Measurements from ENCODE around the gene FBRS. TPM values are rescaled to one million over a fixed set of nuclear protein-coding genes. Genes with fewer than 3 reads are reported as not detected.

The FBRS gene
- total RNA-seq, 2 experiments from 2014 or later = 36.8 to 89.8 TPM

GRCh38 chr16:30720086-30720485, 61.9 kb downstream of the FBRS start:
- H2AFZ ChIP-seq (ENCODE audit: low read length) = no peak overlapping the region
- H3K4me2 ChIP-seq (ENCODE audit: low read length) = no peak overlapping the region
- TF ChIP-seq EZH2phosphoT487 (IDR thresholded peaks at IDR 0.05; ENCODE audit: borderline replicate concordance, low read depth, low read length) (no peak), CTCF (conservative IDR thresholded peaks at IDR 0.05; ENCODE audit: low read length) (no peak)
- no peaks in the 10 kb centered on the region for H4K20me1 ChIP-seq (ENCODE audit: insufficient read depth, low read length)
- POLR2A ChIA-PET = no interaction called here
- no peaks in the 10 kb centered on the region for H3K9me3 ChIP-seq (ENCODE audit: low read length)
- H3K79me2 ChIP-seq (ENCODE audit: insufficient read depth, low read depth, low read length) = 0 out of 2 replicates have a peak, but pooled peaks cover 10% of the 10 kb centered on the region
- H3K9me2 ChIP-seq (ENCODE audit: insufficient read depth, low read length) = no peaks in the 10 kb centered on the region
- no peaks in the 10 kb centered on the region for H3K4me1 ChIP-seq (ENCODE audit: insufficient read depth, low read length, poor library complexity, severe bottlenecking)
- no peak overlapping the region for H3K27ac ChIP-seq (ENCODE audit: low read depth, low read length, poor library complexity, severe bottlenecking)
- BruUV-seq (replicated peaks) = no TSS peak
- DNase-seq (ENCODE audit: low spot score) = no peak
- no peak overlapping the region for H3K4me3 ChIP-seq (ENCODE audit: low read depth, low read length, poor library complexity, severe bottlenecking)
- peaks cover 96% of the 10 kb centered on the region for H3K36me3 ChIP-seq (ENCODE audit: insufficient read depth, low read length)
- CTCF ChIA-PET (ENCODE audit: unreplicated experiment) = interaction anchor here (0.6 kb wide), 2 partner anchors 29 to 51 kb away, joined by 3 to 5 read pairs; no protein-coding TSS in a partner anchor
- intact Hi-C loops (cut with micrococcal nuclease; ENCODE audit: unreplicated experiment) = no loop called here

Small RNAs within 50 kb of the gene (small RNA-seq; reads per million reads assigned to genes)
- not detected for gene AC093249.1
- not detected for gene RNU6-1043P
- gene RNU6-416P = not detected
- 5.6 reads per million, percentile 92 among the genes with 10 or more reads in this experiment for gene SNORA30

Other genes starting within 250 kb of the FBRS start
- gene DCTPP1, start 228.4 kb upstream of the FBRS start, total RNA-seq (2014; rRNA removed; shearing (Covaris generic)) = 90.2 and 92.5 TPM in 2 replicates
- gene DCTPP1, start 228.4 kb upstream of the FBRS start, total RNA-seq (2022) = 80.0 and 93.8 TPM in 2 replicates
- 14.4 and 15.3 TPM in 2 replicates for gene SEPHS2, start 212.6 kb upstream of the FBRS start, total RNA-seq (2014; rRNA removed; shearing (Covaris generic))
- gene SEPHS2, start 212.6 kb upstream of the FBRS start, total RNA-seq (2022) = 59.6 and 64.2 TPM in 2 replicates
- gene ITGAL, start 185.7 kb upstream of the FBRS start, total RNA-seq (2014; rRNA removed; shearing (Covaris generic)) = 30.7 and 40.2 TPM in 2 replicates
- 125 and 140 TPM in 2 replicates for gene ITGAL, start 185.7 kb upstream of the FBRS start, total RNA-seq (2022)
- gene ZNF768, start 131.9 kb upstream of the FBRS start, total RNA-seq (2014; rRNA removed; shearing (Covaris generic)) = 43.4 and 63.7 TPM in 2 replicates
- 38.3 and 42.9 TPM in 2 replicates for gene ZNF768, start 131.9 kb upstream of the FBRS start, total RNA-seq (2022)
- gene ZNF747, start 123.6 kb upstream of the FBRS start, total RNA-seq (2014; rRNA removed; shearing (Covaris generic)) = 15.7 and 22.2 TPM in 2 replicates
- 17.2 and 20.8 TPM in 2 replicates for gene ZNF747, start 123.6 kb upstream of the FBRS start, total RNA-seq (2022)
- gene ZNF764, start 100.1 kb upstream of the FBRS start, total RNA-seq (2014; rRNA removed; shearing (Covaris generic)) = 10.5 and 14.6 TPM in 2 replicates
- gene ZNF764, start 100.1 kb upstream of the FBRS start, total RNA-seq (2022) = 12.8 and 13.8 TPM in 2 replicates
- gene ZNF688, start 86.7 kb upstream of the FBRS start, total RNA-seq (2014; rRNA removed; shearing (Covaris generic)) = 17.5 and 19.8 TPM in 2 replicates
- 15.0 and 15.3 TPM in 2 replicates for gene ZNF688, start 86.7 kb upstream of the FBRS start, total RNA-seq (2022)
- gene ZNF785, start 72.7 kb upstream of the FBRS start, total RNA-seq (2014; rRNA removed; shearing (Covaris generic)) = 6.8 and 9.3 TPM in 2 replicates
- gene ZNF785, start 72.7 kb upstream of the FBRS start, total RNA-seq (2022) = 4.1 and 4.6 TPM in 2 replicates
- gene ZNF689, start 48.0 kb upstream of the FBRS start, total RNA-seq (2014; rRNA removed; shearing (Covaris generic)) = 13.1 and 15.0 TPM in 2 replicates
- 15.5 and 16.7 TPM in 2 replicates for gene ZNF689, start 48.0 kb upstream of the FBRS start, total RNA-seq (2022)
- 33.2 and 35.2 TPM in 2 replicates for gene PRR14, start 7.5 kb upstream of the FBRS start, total RNA-seq (2014; rRNA removed; shearing (Covaris generic))
- 75.5 and 81.4 TPM in 2 replicates for gene PRR14, start 7.5 kb upstream of the FBRS start, total RNA-seq (2022)
- gene SRCAP, start 40.7 kb downstream of the FBRS start, total RNA-seq (2014; rRNA removed; shearing (Covaris generic)) = 15.6 and 41.8 TPM in 2 replicates
- 92.6 and 93.7 TPM in 2 replicates for gene SRCAP, start 40.7 kb downstream of the FBRS start, total RNA-seq (2022)
- gene PHKG2, start 90.0 kb downstream of the FBRS start, total RNA-seq (2014; rRNA removed; shearing (Covaris generic)) = 37.6 and 40.5 TPM in 2 replicates
- 41.9 and 46.5 TPM in 2 replicates for gene PHKG2, start 90.0 kb downstream of the FBRS start, total RNA-seq (2022)
- 20.7 and 27.4 TPM in 2 replicates for gene CFAP119, start 103.6 kb downstream of the FBRS start, total RNA-seq (2014; rRNA removed; shearing (Covaris generic))
- 25.0 and 27.4 TPM in 2 replicates for gene CFAP119, start 103.6 kb downstream of the FBRS start, total RNA-seq (2022)
- gene RNF40, start 103.9 kb downstream of the FBRS start, total RNA-seq (2014; rRNA removed; shearing (Covaris generic)) = 54.8 and 70.5 TPM in 2 replicates
- gene RNF40, start 103.9 kb downstream of the FBRS start, total RNA-seq (2022) = 108 and 120 TPM in 2 replicates
- 1.9 and 2.5 TPM in 2 replicates for gene ZNF629, start 128.8 kb downstream of the FBRS start, total RNA-seq (2014; rRNA removed; shearing (Covaris generic))
- 1.0 and 1.1 TPM in 2 replicates for gene ZNF629, start 128.8 kb downstream of the FBRS start, total RNA-seq (2022)
- 17.8 and 20.6 TPM in 2 replicates for gene BCL7C, start 235.6 kb downstream of the FBRS start, total RNA-seq (2014; rRNA removed; shearing (Covaris generic))
- gene BCL7C, start 235.6 kb downstream of the FBRS start, total RNA-seq (2022) = 11.0 and 11.5 TPM in 2 replicates
- 0.09 and 0.21 TPM in 2 replicates for gene CTF1, start 238.2 kb downstream of the FBRS start, total RNA-seq (2014; rRNA removed; shearing (Covaris generic))
- gene CTF1, start 238.2 kb downstream of the FBRS start, total RNA-seq (2022) = 0.46 and 0.68 TPM in 2 replicates